Small intestine (tissue), 7 donors: ENCODE results near the gene STAC2. TPM values are rescaled to one million over a fixed set of nuclear protein-coding genes. Genes with fewer than 3 reads are reported as not detected.

Experiments
- DNase-seq, 2 donors: peaks; one replicate each; pipeline versions ENCODE4 v3.0.0 to v3.0.0-alpha.2; 2013
- FAIRE-seq: peaks from 2 replicates; lab custom pipeline; 2012; peaks lifted over from hg19 to GRCh38; lab: Jason Lieb, UNC
- H3K27ac ChIP-seq, 3 donors: one replicate each; pipeline ENCODE4 v1.5.1; 2013; ENCODE audit warnings: low read length in 2 of 3, mild to moderate bottlenecking in 2 of 3, control low read depth in 1 of 3, inconsistent platforms in 1 of 3, low read depth in 1 of 3, moderate library complexity in 1 of 3
- H3K27me3 ChIP-seq, 3 donors: one replicate each; pipeline ENCODE4 v1.6.1; 2013; ENCODE audit warnings: low read length in 3 of 3, inconsistent platforms in 1 of 3; ENCODE audit not compliant: control insufficient read depth in 3 of 3, insufficient read depth in 3 of 3
- H3K36me3 ChIP-seq, 3 donors: one replicate each; pipeline ENCODE4 v1.6.1; 2013; ENCODE audit warnings: low read length in 3 of 3, inconsistent platforms in 1 of 3, low read depth in 1 of 3, mild to moderate bottlenecking in 1 of 3, moderate library complexity in 1 of 3; ENCODE audit not compliant: control insufficient read depth in 3 of 3, insufficient read depth in 2 of 3
- H3K4me1 ChIP-seq, 3 donors: one replicate each; pipeline ENCODE4 v1.6.1; 2013; ENCODE audit warnings: low read length in 2 of 3, inconsistent platforms in 1 of 3, low read depth in 1 of 3, mild to moderate bottlenecking in 1 of 3, moderate library complexity in 1 of 3; ENCODE audit not compliant: control insufficient read depth in 3 of 3, insufficient read depth in 2 of 3
- H3K4me3 ChIP-seq, 3 donors: one replicate each; pipeline ENCODE4 v1.5.1; 2013; ENCODE audit warnings: low read length in 3 of 3, control low read depth in 1 of 3, inconsistent platforms in 1 of 3, low read depth in 1 of 3, mild to moderate bottlenecking in 1 of 3, moderate library complexity in 1 of 3
- H3K9me3 ChIP-seq, 2 donors: one replicate each; pipeline ENCODE4 v1.6.1; 2013; ENCODE audit warnings: low read depth in 1 of 2, low read length in 1 of 2; ENCODE audit not compliant: control insufficient read depth in 2 of 2, insufficient read depth in 1 of 2
- WGBS, 3 donors: extraction: QIAGEN DNeasy Blood & Tissue Kit; methylation state at CpG; one replicate each; pipeline ENCODE4 v1.1.7; 2013; 5-methylcytosine and 5-hydroxymethylcytosine counted together
- polyA plus RNA-seq, 4 donors: library from polyadenylated mRNA; stranded (reverse) in 3 of 4; unstranded in 1 of 4; fragments of 200-250 nt in 3 of 4; fragments of 120-200 nt in 1 of 4; gene quantifications; one replicate each; pipeline versions ENCODE4 v1.2.1 to v1.2.3, GENCODE V29; 2013
- donor health status: healthy with polysubstance abuse.
- donor health status: control.
- donor health status: control.
- donor health status: Bipolar disorder and iron deficiency.
- donor health status: healthy.

Gene STAC2
- polyA plus RNA-seq, 4 donors = 0.31 to 0.64 TPM; not detected in 2

DNA sequence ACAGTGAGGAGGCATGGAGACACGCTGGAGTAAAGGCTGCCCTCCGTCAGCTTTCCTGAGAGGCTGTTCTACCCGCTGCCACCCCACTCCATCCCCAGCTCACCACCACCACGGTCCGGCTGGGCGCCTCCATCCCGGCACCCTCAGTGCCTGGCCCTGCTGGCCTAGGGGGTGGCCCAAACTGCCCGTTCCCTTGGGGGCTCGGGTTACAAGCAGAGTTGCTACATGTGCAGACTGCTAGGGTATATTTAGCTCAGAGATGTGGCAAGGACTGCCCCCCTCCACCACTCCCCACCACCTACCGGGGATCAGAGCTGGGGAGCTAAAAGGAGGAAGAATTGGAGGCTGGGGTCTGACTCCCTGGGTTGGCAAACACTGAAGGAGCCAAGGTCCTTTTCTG is 32.4 kb downstream of the STAC2 start:
- H3K27ac ChIP-seq = no peak overlapping the region
- H3K4me1 ChIP-seq = peaks cover 0 to 13% (median 4%) of the 10 kb centered on the region in 3 donors
- no peaks in the 10 kb centered on the region for H3K9me3 ChIP-seq
- FAIRE-seq = no peak
- WGBS, 3 donors = 79 to 91% (median 81%) methylated on average over 10 of the region's 10 CpGs
- no peak for DNase-seq
- H3K27me3 ChIP-seq = peaks cover 0 to 21% (median 0%) of the 10 kb centered on the region in 3 donors
- H3K36me3 ChIP-seq = peaks cover 0 to 20% (median 0%) of the 10 kb centered on the region in 3 donors
- H3K4me3 ChIP-seq = no peak overlapping the region

DNA sequence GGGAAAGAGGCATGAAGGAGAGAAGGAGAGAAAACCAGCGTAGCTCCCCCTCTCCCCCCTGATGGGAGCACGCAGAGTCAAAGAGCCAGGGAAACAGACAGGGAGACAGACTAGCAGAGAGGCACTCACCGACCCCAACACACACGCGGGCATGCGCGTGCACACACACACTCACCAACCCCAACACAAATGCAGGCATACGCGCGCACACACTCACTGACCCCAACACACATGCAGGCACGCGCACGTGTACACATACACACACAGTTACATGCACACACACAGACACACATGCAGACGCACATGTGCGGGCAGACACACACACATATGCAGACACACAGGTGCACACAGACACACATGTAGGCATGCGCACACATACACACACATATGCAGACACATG is 32.8 kb downstream of the STAC2 start:
- Histone ChIP-seq H3K4me3 (no peak overlapping the region), H3K36me3 (peaks cover 0 to 20% (median 0%) of the 10 kb centered on the region in 3 donors), H3K27me3 (peaks cover 0 to 21% (median 0%) of the 10 kb centered on the region in 3 donors), H3K27ac (no peak overlapping the region), H3K4me1 (peaks cover 0 to 11% (median 4%) of the 10 kb centered on the region in 3 donors), H3K9me3 (no peaks in the 10 kb centered on the region)
- FAIRE-seq (no peak), DNase-seq (no peak)
- 96 to 98% (median 96%) methylated on average over 15 to 16 of the region's 16 CpGs for WGBS, 3 donors

- no peak for DNase-seq
- 92 to 98% (median 93%) methylated on average over 8 to 9 of the region's 9 CpGs for WGBS, 3 donors
- H3K9me3 ChIP-seq = no peaks in the 10 kb centered on the region
- FAIRE-seq = no peak
- no peak overlapping the region for H3K4me3 ChIP-seq
- H3K27me3 ChIP-seq = peaks cover 0 to 19% (median 0%) of the 10 kb centered on the region in 3 donors
- H3K27ac ChIP-seq = no peak overlapping the region
- H3K36me3 ChIP-seq = peaks cover 0 to 25% (median 2%) of the 10 kb centered on the region in 3 donors
- H3K4me1 ChIP-seq = peaks cover 0 to 7% (median 4%) of the 10 kb centered on the region in 3 donors
Observed at GRCh38 chr17:39191750-39192510, 33.8 kb downstream of the STAC2 start.

DNA sequence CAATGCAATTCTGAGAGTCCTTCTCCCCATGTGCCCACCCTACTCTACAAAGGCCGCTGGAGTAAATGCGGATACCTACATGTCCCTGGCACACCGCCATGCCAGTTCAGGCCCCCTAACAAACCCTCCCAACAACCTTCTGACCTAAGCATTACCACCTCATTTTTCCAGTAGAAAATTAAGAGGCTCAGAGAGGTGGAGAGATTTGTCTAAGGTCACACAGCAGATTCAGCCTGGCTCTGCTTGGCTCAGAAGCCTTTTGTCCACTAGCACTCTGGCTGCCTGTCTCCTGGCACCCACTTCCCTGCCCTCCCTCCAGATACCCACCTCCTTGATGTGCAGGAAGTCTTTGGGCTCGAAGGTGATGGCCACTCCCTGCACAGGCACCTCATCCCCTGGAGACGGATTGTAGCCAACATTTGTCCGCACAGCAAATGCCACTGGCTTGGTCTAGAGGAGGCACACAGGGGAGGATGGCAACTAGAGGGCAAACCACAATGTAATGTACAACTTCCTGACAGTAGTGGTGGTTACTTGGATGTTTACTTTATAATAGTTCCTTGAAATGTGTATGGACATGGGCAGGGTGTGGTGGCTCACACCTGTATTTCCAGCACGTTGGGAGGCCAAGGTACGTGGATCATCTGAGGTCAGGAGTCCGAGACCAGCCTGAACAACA is 38.5 kb downstream of the STAC2 start:
- Histone ChIP-seq H3K36me3 (peaks cover 0 to 45% (median 5%) of the 10 kb centered on the region in 3 donors), H3K9me3 (no peaks in the 10 kb centered on the region), H3K4me3 (no peak overlapping the region), H3K27ac (peak overlapping the region in 1 of 3 donors; percentile 8), H3K4me1 (no peaks in the 10 kb centered on the region), H3K27me3 (no peaks in the 10 kb centered on the region)
- 59 to 83% (median 70%) methylated on average over 9 of the region's 9 CpGs for WGBS, 3 donors
- peak in 1 of 2 donors; percentile 61 for DNase-seq
- FAIRE-seq = no peak

DNA sequence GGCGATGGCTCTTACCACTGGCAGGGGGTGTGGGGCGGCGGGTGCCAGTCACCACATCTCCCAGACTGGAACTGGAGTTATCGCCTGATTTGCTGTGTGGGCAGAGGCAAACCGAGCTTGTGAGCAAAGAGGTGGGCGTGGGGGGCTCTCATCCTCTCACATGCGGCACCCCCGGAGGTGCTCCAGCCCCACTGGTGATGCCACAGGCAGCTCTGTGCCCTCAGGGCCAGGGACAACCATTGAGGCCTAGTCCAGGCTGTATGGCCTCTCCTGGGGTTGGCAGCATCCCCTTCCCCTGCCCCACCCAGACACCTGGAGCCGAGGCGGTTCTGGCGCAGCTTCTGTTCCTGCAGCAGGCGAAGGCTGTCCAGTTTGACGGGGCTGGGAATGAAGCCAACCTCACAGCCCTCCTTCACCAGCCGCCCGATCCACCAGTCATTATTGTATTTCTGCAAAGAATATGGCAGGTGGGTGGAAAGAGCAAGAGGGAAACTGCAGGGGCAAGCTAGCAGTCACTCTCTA is 39.2 kb downstream of the STAC2 start:
- no peak overlapping the region for H3K4me3 ChIP-seq
- no peaks in the 10 kb centered on the region for H3K4me1 ChIP-seq
- no peaks in the 10 kb centered on the region for H3K9me3 ChIP-seq
- no peak for FAIRE-seq
- H3K36me3 ChIP-seq = peaks cover 0 to 39% (median 5%) of the 10 kb centered on the region in 3 donors
- WGBS, 3 donors = 82 to 85% (median 84%) methylated on average over 13 to 15 of the region's 15 CpGs
- no peak overlapping the region for H3K27ac ChIP-seq
- no peaks in the 10 kb centered on the region for H3K27me3 ChIP-seq
- no peak for DNase-seq

GRCh38 chr17:39183720-39184119 is 42.0 kb downstream of the STAC2 start:
- FAIRE-seq (no peak), DNase-seq (no peak)
- Histone ChIP-seq H3K36me3 (peaks cover 0 to 38% (median 5%) of the 10 kb centered on the region in 3 donors), H3K27me3 (no peaks in the 10 kb centered on the region), H3K27ac (no peak overlapping the region), H3K4me3 (no peak overlapping the region), H3K9me3 (no peaks in the 10 kb centered on the region), H3K4me1 (no peaks in the 10 kb centered on the region)
- whole genome bisulfite sequencing, 3 donors = 88 to 98% (median 93%) methylated on average over 10 of the region's 10 CpGs

GRCh38 chr17:39183045-39183444 is 42.7 kb downstream of the STAC2 start:
- H3K27ac ChIP-seq = no peak overlapping the region
- FAIRE-seq (no peak), DNase-seq (no peak)
- no peaks in the 10 kb centered on the region for H3K27me3 ChIP-seq
- 90 to 94% (median 90%) methylated on average over 5 of the region's 5 CpGs for WGBS, 3 donors
- peaks cover 0 to 2% (median 0%) of the 10 kb centered on the region in 3 donors for H3K4me1 ChIP-seq
- H3K36me3 ChIP-seq = peaks cover 0 to 36% (median 5%) of the 10 kb centered on the region in 3 donors
- H3K4me3 ChIP-seq = no peak overlapping the region
- H3K9me3 ChIP-seq = no peaks in the 10 kb centered on the region

DNA sequence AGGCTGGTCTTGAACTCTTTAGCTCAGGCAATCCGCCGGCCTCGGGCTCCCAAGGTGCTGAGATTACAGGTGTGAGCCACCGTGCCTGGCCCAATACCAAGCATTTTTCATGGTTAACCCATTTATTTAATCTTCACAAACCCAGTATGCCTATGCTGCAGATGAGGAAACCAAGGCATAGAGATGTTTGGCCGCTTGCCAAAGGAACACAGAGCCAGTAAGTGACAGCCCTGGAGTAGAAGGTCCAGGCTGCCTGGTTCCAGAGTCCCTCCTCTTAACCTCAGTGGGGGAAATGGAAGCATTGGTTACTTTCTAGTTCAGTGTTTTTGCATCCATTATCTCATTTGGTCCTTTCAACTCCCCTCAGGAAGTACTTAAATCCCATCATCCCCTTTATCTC is 44.4 kb downstream of the STAC2 start:
- peaks cover 0 to 36% (median 3%) of the 10 kb centered on the region in 3 donors for H3K36me3 ChIP-seq
- peaks cover 0 to 3% (median 0%) of the 10 kb centered on the region in 3 donors for H3K4me1 ChIP-seq
- no peak for FAIRE-seq
- H3K27me3 ChIP-seq = no peaks in the 10 kb centered on the region
- DNase-seq = no peak
- no peaks in the 10 kb centered on the region for H3K9me3 ChIP-seq
- H3K4me3 ChIP-seq = no peak overlapping the region
- 87 to 91% (median 90%) methylated on average over 5 of the region's 5 CpGs for WGBS, 3 donors
- no peak overlapping the region for H3K27ac ChIP-seq
